SK-N-SH (cell line): ENCODE data around the gene MAP3K6. TPM values are rescaled to one million over a fixed set of nuclear protein-coding genes. Genes with fewer than 3 reads are reported as not detected.
A peak's percentile ranks its signal among the peaks of the same experiment; 100 is the strongest.

Experiments
- CTCF ChIA-PET: fragments of 300-600, 350-600 bp; formaldehyde crosslinking; extraction: SDS; loops from one replicate; lab custom pipeline; 2021; lab: Yijun Ruan, JAX
- POLR2A ChIA-PET: fragments of 350-600 bp; sonication (Branson Sonifier 250); formaldehyde crosslinking; extraction: SDS; loops from one replicate; lab custom pipeline; 2020; ENCODE audit warnings: antibody characterized with exemption, inconsistent platforms; lab: Yijun Ruan, JAX
- DNase-seq: peaks from one replicate; pipeline ENCODE4 v3.0.0; 2012
- H2AFZ ChIP-seq: fragments of 200-600 bp; sonication (generic); 2 replicates; pipeline ENCODE4 v1.8.1; 2016; ENCODE audit warnings: antibody characterized with exemption, mild to moderate bottlenecking, low read depth
- H3F3A ChIP-seq: fragments of 200-600 bp; sonication (generic); replicated peaks from 2 replicates; pipeline ENCODE3; 2016; ENCODE audit warnings: antibody characterized with exemption, mild to moderate bottlenecking; ENCODE audit not compliant: insufficient read depth
- H3K27ac ChIP-seq, 2 experiments: fragments of 200-500 bp in 1 of 2; fragments of 200-600 bp in 1 of 2; sonication (Bioruptor generic) in 1 of 2; sonication (generic), shearing (Covaris generic) in 1 of 2; 2 replicates each; pipeline versions ENCODE4 v1.5.1 to v1.6.1; 2014 to 2016; ENCODE audit warnings: low read depth in 2 of 2, inconsistent platforms in 1 of 2, low read length in 1 of 2, mild to moderate bottlenecking in 1 of 2, mixed read lengths in 1 of 2
- H3K27me3 ChIP-seq: fragments of 200-600 bp; sonication (generic), shearing (Covaris generic); 2 replicates; pipeline ENCODE4 v1.6.1; 2016; ENCODE audit warnings: mixed run types; ENCODE audit not compliant: insufficient read depth
- H3K36me3 ChIP-seq, 2 experiments: fragments of 200-500 bp in 1 of 2; fragments of 200-600 bp in 1 of 2; sonication (Bioruptor generic) in 1 of 2; sonication (generic) in 1 of 2; replicated peaks in 1 of 2; 2 replicates each; pipeline versions ENCODE3 to v1.5.1; 2014 to 2016; ENCODE audit warnings: low read length in 1 of 2, mild to moderate bottlenecking in 1 of 2; ENCODE audit not compliant: insufficient read depth in 2 of 2, control insufficient read depth in 1 of 2
- H3K4me1 ChIP-seq, 2 experiments: fragments of 200-500 bp in 1 of 2; fragments of 200-600 bp in 1 of 2; sonication (Bioruptor generic) in 1 of 2; sonication (generic), shearing (Covaris generic) in 1 of 2; 2 replicates each; pipeline versions ENCODE4 v1.5.1 to v1.6.1; 2014 to 2016; ENCODE audit warnings: low read depth in 1 of 2, low read length in 1 of 2, mixed run types in 1 of 2; ENCODE audit not compliant: insufficient read depth in 2 of 2, control insufficient read depth in 1 of 2
- H3K4me2 ChIP-seq: fragments of 200-600 bp; sonication (generic), shearing (Covaris generic); 2 replicates; pipeline ENCODE4 v1.6.1; 2017; ENCODE audit warnings: mixed run types
- H3K4me3 ChIP-seq, 2 experiments: fragments of 200-500 bp in 1 of 2; fragments of 200-600 bp in 1 of 2; sonication (Bioruptor generic) in 1 of 2; sonication (generic), shearing (Covaris generic) in 1 of 2; 2 replicates each; pipeline versions ENCODE4 v1.5.1 to v1.8.1; 2014 to 2016; ENCODE audit warnings: low read depth in 2 of 2, inconsistent platforms in 1 of 2, low read length in 1 of 2, mild to moderate bottlenecking in 1 of 2, mixed read lengths in 1 of 2, moderate library complexity in 1 of 2
- H3K79me2 ChIP-seq: fragments of 200-600 bp; sonication (generic); 2 replicates; pipeline ENCODE4 v1.8.1; 2017; ENCODE audit warnings: mild to moderate bottlenecking; ENCODE audit not compliant: insufficient read depth
- H3K9ac ChIP-seq: fragments of 200-600 bp; sonication (generic); 2 replicates; pipeline ENCODE4 v1.6.1; 2017; ENCODE audit warnings: mixed run types
- H3K9me2 ChIP-seq: fragments of 200-600 bp; sonication (generic); 2 replicates; pipeline ENCODE4 v1.6.1; 2017; ENCODE audit warnings: mixed run types
- H3K9me3 ChIP-seq: fragments of 200-600 bp; sonication (generic); 2 replicates; pipeline ENCODE4 v1.6.1; 2017; ENCODE audit warnings: mixed run types, mild to moderate bottlenecking, moderate library complexity
- H4K20me1 ChIP-seq: fragments of 200-600 bp; sonication (generic); 2 replicates; pipeline ENCODE4 v1.6.1; 2017; ENCODE audit warnings: mild to moderate bottlenecking, mixed run types; ENCODE audit not compliant: insufficient read depth
- CTCF ChIP-seq: fragments of 200-600 bp; sonication (generic); IDR thresholded peaks from 2 replicates; pipeline ENCODE4 v1.6.1; 2017; ENCODE audit warnings: antibody characterized with exemption, mild to moderate bottlenecking, moderate library complexity
- FOSL2 ChIP-seq: IDR thresholded peaks from 2 replicates; pipeline ENCODE4 v1.4.0; 2012; ENCODE audit warnings: low read depth, mild to moderate bottlenecking, moderate library complexity, borderline replicate concordance
- MAX ChIP-seq: IDR thresholded peaks from 2 replicates; pipeline ENCODE4 v1.4.0; 2012; ENCODE audit warnings: low read depth
- NRF1 ChIP-seq: IDR thresholded peaks from 2 replicates; pipeline ENCODE4 v1.6.1; 2012; ENCODE audit warnings: low read depth, mild to moderate bottlenecking, low read length
- PBX3 ChIP-seq: IDR thresholded peaks from 2 replicates; pipeline ENCODE4; 2012
- RAD21 ChIP-seq: IDR thresholded peaks from 2 replicates; pipeline ENCODE4 v1.6.1; 2012; ENCODE audit warnings: mild to moderate bottlenecking, low read length
- RXRA ChIP-seq: IDR thresholded peaks from 2 replicates; pipeline ENCODE4 v1.4.0; 2012; ENCODE audit warnings: low read depth, mild to moderate bottlenecking, borderline replicate concordance
- USF2 ChIP-seq: fragments of 150-350 bp; IDR thresholded peaks from 2 replicates; pipeline ENCODE4 v1.6.1; 2017; ENCODE audit warnings: antibody characterized with exemption, low read length, low read depth, borderline replicate concordance
- WGBS: methylation state at CpG from one replicate; pipeline ENCODE4 v1.1.6; 2017; ENCODE audit warnings: low lambda C conversion rate; 5-methylcytosine and 5-hydroxymethylcytosine counted together
- polyA plus RNA-seq, 3 experiments: library from polyadenylated mRNA; depleted of rRNA; stranded (reverse); fragments of >200 nt; gene quantifications; 2 replicates each; pipeline ENCODE4 v1.2.3, GENCODE V29; 2012

Gene MAP3K6
- polyA plus RNA-seq, 1 of the 3 experiments (the other 2 are of a cell fraction): 17.3 TPM

- DNase-seq: no peak
- H3K4me3 ChIP-seq: no peak overlapping the region
- H3K27ac ChIP-seq: no peak overlapping the region
- WGBS: 85% methylated on average over 12 of the region's 13 CpGs
- H3K27me3 ChIP-seq: no peaks in the 10 kb centered on the region
- H3K79me2 ChIP-seq: peaks cover 9% of the 10 kb centered on the region; the same call in 1 of the 2 replicates
- peaks cover 9% of the 10 kb centered on the region for H3F3A ChIP-seq
- H3K36me3 ChIP-seq: no peaks in the 10 kb centered on the region
- H3K9me2 ChIP-seq: no peaks in the 10 kb centered on the region
- no peak overlapping the region for H2AFZ ChIP-seq
- H3K9ac ChIP-seq: no peak overlapping the region
- no peaks in the 10 kb centered on the region for H3K9me3 ChIP-seq
- peaks cover 4 to 14% of the 10 kb centered on the region in 2 experiments; a peak in 2 of 4 replicates for H3K4me1 ChIP-seq
- H3K4me2 ChIP-seq: no peak overlapping the region
- TF ChIP-seq NRF1 (no peak), MAX (no peak), RAD21 (peak; percentile 43), PBX3 (no peak), CTCF (peak; percentile 42)
- TF ChIP-seq, all 33 proteins: peak for 2
- H4K20me1 ChIP-seq: no peaks in the 10 kb centered on the region
- ChIA-PET CTCF (interaction anchor here (1.1 to 9.6 kb wide), 5 partner anchors 10 to 70 kb away, joined by 4 to 154 read pairs (median 15); partner anchors contain the start of gene CD164L2), POLR2A (no interaction called here)
These were observed 2.3 kb upstream of the MAP3K6 start for GRCh38 chr1:27368869-27369582.

GRCh38 chr1:27367160-27367650, 444 bp upstream of the MAP3K6 start:
- CTCF ChIA-PET: interaction anchor here (0.9 to 9.6 kb wide), 16 partner anchors 11 to 290 kb away, joined by 3 to 154 read pairs (median 8); partner anchors contain the start of gene CD164L2

More at GRCh38 chr1:27367160-27367650, 444 bp upstream of the MAP3K6 start:
- Histone ChIP-seq H3K9me2 (no peaks in the 10 kb centered on the region), H3K4me2 (peak overlapping the region; percentile 78), H4K20me1 (no peaks in the 10 kb centered on the region), H3K36me3 (peaks cover 0 to 13% of the 10 kb centered on the region in 2 experiments), H3F3A (peaks cover 9% of the 10 kb centered on the region), H3K9me3 (no peaks in the 10 kb centered on the region), H3K27ac (peak overlapping the region; percentile 74 to 94), H3K27me3 (no peaks in the 10 kb centered on the region), H3K4me1 (peaks cover 4 to 14% of the 10 kb centered on the region in 2 experiments; a peak in 2 of 4 replicates), H2AFZ (peak overlapping the region; percentile 97), H3K79me2 (peaks cover 9% of the 10 kb centered on the region; the same call in 1 of the 2 replicates)
- POLR2A ChIA-PET: interaction anchor here (1.0 to 2.6 kb wide), 6 partner anchors 18 to 235 kb away, joined by 3 to 24 read pairs (median 8); partner anchors contain the start of gene GPR3
- no peak for DNase-seq
- WGBS: 46% methylated on average over 4 of the region's 8 CpGs
- TF ChIP-seq FOSL2 (no peak), RXRA (no peak), USF2 (no peak)
- TF ChIP-seq, all 33 proteins: peak for 0
- H3K4me3 ChIP-seq: peak overlapping the region; percentile 69 to 89
- H3K9ac ChIP-seq: peak overlapping the region; percentile 93; the same call in 1 of the 2 replicates
